ENCODE results near the gene IL15.
A peak's percentile ranks its signal among the peaks of the same experiment; 100 is the strongest.
"Not testable (repeated sequence)": the region's sequence is repeated elsewhere in the genome, so short reads cannot be mapped to it uniquely, and the experiment has no call there.

Gene IL15

GRCh38 chr4:141636082-141636770 lies at the start of gene IL15:
TSS of gene IL15 (plus strand) at chr4:141636583. CDS start at chr4:141719465, 82,882 bp downstream.
- peak; percentile 74 for DNase-seq (ENCODE audit: low spot score)

GRCh38 chr4:141587897-141588296 lies 48.5 kb upstream of the IL15 start:
- DNase-seq (ENCODE audit: low spot score): no peak

- DNase-seq (ENCODE audit: low spot score): no peak
These were observed 40.9 kb upstream of the IL15 start for GRCh38 chr4:141595531-141595930.

GRCh38 chr4:141599853-141600252 lies 36.5 kb upstream of the IL15 start:
- DNase-seq (ENCODE audit: low spot score): no peak

- DNase-seq (ENCODE audit: low spot score): not testable (repeated sequence)
These were observed 31.7 kb upstream of the IL15 start for GRCh38 chr4:141604683-141605082.

- no peak for DNase-seq (ENCODE audit: low spot score)
These were observed 30.9 kb upstream of the IL15 start for GRCh38 chr4:141605425-141605856.

- no peak for DNase-seq (ENCODE audit: low spot score)
These were observed 27.1 kb upstream of the IL15 start for GRCh38 chr4:141609243-141609642.

GRCh38 chr4:141610365-141610764 lies 26.0 kb upstream of the IL15 start:
- DNase-seq (ENCODE audit: low spot score): no peak

GRCh38 chr4:141614878-141615586 lies 21.4 kb upstream of the IL15 start:
- no peak for DNase-seq (ENCODE audit: low spot score)

- DNase-seq (ENCODE audit: low spot score): not testable (repeated sequence)
These were observed 20.8 kb upstream of the IL15 start for GRCh38 chr4:141615587-141615918.

- no peak for DNase-seq (ENCODE audit: low spot score)
These were observed 15.7 kb upstream of the IL15 start for GRCh38 chr4:141620715-141621114.

GRCh38 chr4:141625023-141625422 lies 11.4 kb upstream of the IL15 start:
- no peak for DNase-seq (ENCODE audit: low spot score)

- DNase-seq (ENCODE audit: low spot score): no peak
These were observed 5.5 kb upstream of the IL15 start for GRCh38 chr4:141630854-141631253.

- no peak for DNase-seq (ENCODE audit: low spot score)
These were observed 674 bp upstream of the IL15 start for GRCh38 chr4:141635736-141636081.

- DNase-seq (ENCODE audit: low spot score): peak; percentile 13
These were observed 533 bp downstream of the IL15 start for GRCh38 chr4:141636771-141637460.

- DNase-seq (ENCODE audit: low spot score): no peak
These were observed 1.2 kb downstream of the IL15 start for GRCh38 chr4:141637565-141637964.

GRCh38 chr4:141638230-141638629 lies 1.8 kb downstream of the IL15 start:
- DNase-seq (ENCODE audit: low spot score): no peak

- DNase-seq (ENCODE audit: low spot score): no peak
These were observed 4.3 kb downstream of the IL15 start for GRCh38 chr4:141640696-141641095.

GRCh38 chr4:141642063-141642462 lies 5.7 kb downstream of the IL15 start:
- no peak for DNase-seq (ENCODE audit: low spot score)

- no peak for DNase-seq (ENCODE audit: low spot score)
These were observed 6.3 kb downstream of the IL15 start for GRCh38 chr4:141642711-141643110.

- DNase-seq (ENCODE audit: low spot score): no peak
These were observed 7.2 kb downstream of the IL15 start for GRCh38 chr4:141643557-141643956.

GRCh38 chr4:141645611-141646340 lies 9.4 kb downstream of the IL15 start:
- no peak for DNase-seq (ENCODE audit: low spot score)

GRCh38 chr4:141646969-141647368 lies 10.6 kb downstream of the IL15 start:
- DNase-seq (ENCODE audit: low spot score): no peak
